Esophagus muscularis mucosa (tissue), 4 donors: ENCODE data around the gene ABHD12.

ENCODE experiments used
- CTCF ChIP-seq, 3 experiments: fragments of 200-600 bp in 2 of 3; fragments of 450-650 bp in 1 of 3; sonication (generic) in 2 of 3; IDR thresholded peaks; one replicate each; pipeline ENCODE4 v1.5.1; 2017 to 2019; ENCODE audit warnings: antibody characterized with exemption in 3 of 3, mild to moderate bottlenecking in 2 of 3, moderate library complexity in 1 of 3
- EP300 ChIP-seq: sonication (generic); formaldehyde crosslinking; IDR thresholded peaks from one replicate; pipeline ENCODE4 v1.6.1; 2017; ENCODE audit warnings: antibody characterized with exemption
- POLR2A ChIP-seq: fragments of 450-650 bp; IDR thresholded peaks from one replicate; pipeline ENCODE4 v1.6.1; 2017; ENCODE audit warnings: antibody characterized with exemption, moderate library complexity, mild to moderate bottlenecking, low read depth
- POLR2AphosphoS5 ChIP-seq, 2 donors: sonication (generic); formaldehyde crosslinking; IDR thresholded peaks; one replicate each; pipeline ENCODE4 v1.6.1; 2017; ENCODE audit warnings: antibody characterized with exemption in 2 of 2

GRCh38 chr20:25285091-25285647 lies 105.5 kb downstream of the ABHD12 start:
- TF ChIP-seq CTCF (IDR thresholded peaks at IDR 0.05), result no peak
- no peak for TF ChIP-seq POLR2AphosphoS5 (IDR thresholded peaks at IDR 0.05)
- no peak for TF ChIP-seq POLR2A
- TF ChIP-seq EP300, result no peak
